Measurements from ENCODE around the gene GMDS.

The GMDS gene

GRCh38 chr6:2240961-2241360 is 4.4 kb downstream of the GMDS start:
- no peak for DNase-seq (ENCODE audit: low spot score)

DNA sequence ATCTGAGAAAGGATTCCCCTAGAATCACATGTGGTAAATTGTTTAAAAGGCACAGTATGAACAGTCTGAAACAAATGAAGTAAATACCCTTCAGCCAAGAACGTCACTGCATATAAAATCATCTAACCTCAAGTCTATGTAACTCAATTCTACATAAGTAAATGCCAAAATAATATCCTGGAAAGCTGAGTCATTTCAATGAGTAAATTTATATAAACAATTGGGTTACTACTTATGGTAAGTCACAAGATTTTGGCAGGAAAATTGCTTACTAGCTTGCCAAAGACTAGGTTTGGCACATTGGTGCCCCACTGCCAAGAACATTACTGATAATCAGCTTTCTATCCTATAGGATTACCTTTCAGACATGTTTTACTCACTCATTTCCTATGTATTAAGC is 8.4 kb downstream of the GMDS start:
- no peak for DNase-seq (ENCODE audit: low spot score)

DNA sequence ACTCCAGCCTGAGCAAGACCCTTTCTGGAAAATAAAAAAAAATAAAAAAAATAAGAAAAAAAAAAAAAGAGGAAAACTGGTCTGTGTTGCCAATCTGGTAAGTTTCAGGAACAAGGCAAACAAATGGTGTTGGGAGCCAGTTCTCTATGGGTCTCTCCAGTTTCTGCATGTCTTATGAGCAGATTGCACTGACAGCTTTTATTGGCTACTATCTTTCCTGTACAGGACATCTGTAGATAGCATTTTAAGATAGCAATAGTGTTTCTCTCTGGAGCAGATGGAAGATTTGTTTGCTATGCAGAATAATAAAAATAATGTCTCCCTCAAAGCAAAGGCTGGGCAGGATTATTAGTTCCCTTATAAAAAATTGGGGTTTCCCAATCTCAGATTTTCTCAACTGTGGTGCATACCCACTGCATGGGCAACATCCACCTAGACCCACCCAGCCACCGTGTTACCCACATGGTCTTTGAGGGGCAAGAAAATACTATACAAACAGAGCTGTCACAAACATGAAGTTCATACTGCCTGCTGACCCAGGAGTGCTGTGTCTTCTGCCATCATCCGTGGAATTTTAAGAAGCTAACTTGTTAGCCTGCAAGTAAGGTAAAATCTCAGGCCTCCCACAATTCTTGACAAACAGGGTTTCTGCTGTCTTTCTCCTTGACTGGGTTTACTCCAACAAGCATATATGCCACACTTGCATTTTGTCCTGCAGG is 9.5 kb downstream of the GMDS start:
- DNase-seq (ENCODE audit: low spot score), result no peak

- DNase-seq (ENCODE audit: low spot score), result no peak
Observed at GRCh38 chr6:2232445-2232844, 13.0 kb downstream of the GMDS start.

- no peak for DNase-seq (ENCODE audit: low spot score)
Observed at GRCh38 chr6:2231438-2231837, 14.0 kb downstream of the GMDS start.

GRCh38 chr6:2230659-2231277 is 14.6 kb downstream of the GMDS start:
- DNase-seq (ENCODE audit: low spot score), result no peak

DNA sequence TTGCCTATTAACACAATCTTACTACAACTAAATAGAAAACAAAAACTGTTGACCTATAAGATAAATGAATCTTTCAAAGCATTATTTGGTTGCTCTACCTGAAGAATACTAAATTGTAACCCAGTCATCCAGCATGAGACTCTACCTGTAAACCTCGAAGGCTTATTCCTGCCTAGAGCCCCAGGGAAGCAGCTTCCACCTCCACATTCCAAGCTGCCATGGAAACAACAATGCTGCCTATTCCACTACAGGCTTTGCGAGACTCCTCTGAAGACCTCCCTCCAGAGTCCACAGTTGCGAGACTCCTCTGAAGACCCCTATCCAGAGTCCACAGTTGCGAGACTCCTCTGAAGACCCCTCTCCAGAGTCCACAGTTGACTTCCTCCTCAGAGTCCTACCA is 15.7 kb downstream of the GMDS start:
- DNase-seq (ENCODE audit: low spot score), result peak; percentile 46

DNA sequence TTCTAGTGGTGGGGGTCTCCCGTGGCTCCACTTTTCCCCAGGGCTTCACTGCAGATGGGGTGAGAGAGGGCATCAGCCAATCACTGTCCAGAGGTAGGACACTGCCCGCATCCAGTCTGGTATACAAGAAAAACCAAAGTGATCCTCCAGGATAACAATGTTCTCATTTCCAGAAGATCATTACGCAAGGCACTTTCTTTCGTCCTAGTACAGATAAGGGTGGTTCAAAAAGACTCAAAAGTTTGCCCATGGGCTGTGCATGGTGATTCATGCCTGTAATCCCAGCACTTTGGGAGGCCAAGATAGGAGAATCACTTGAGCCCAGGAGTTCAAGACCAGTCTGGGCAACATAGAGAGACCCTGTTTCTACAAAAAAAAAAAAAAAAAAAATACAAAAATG is 16.4 kb downstream of the GMDS start:
- no peak for DNase-seq (ENCODE audit: low spot score)

DNA sequence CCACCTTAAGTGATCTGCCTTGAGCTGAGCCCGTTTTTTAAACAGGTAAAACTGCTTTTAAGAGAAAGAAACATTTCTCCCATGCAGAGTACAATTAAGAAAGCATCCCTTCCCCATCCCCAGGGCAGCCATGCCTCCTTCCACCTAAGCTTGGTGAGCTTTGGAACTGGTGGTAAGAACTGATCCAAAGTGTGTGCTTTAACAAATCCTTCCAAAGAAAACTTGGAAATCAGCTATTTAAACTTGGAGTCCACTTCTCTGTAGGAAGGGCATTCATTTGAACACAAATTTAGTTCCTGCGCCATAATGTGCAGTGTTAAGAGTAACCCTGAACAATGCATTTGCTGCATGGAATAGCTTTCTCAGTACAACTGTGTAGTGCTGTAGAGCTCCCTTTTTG is 17.0 kb downstream of the GMDS start:
- DNase-seq (ENCODE audit: low spot score), result no peak

- DNase-seq (ENCODE audit: low spot score), result no peak
Observed at GRCh38 chr6:2226775-2227174, 18.6 kb downstream of the GMDS start.

DNA sequence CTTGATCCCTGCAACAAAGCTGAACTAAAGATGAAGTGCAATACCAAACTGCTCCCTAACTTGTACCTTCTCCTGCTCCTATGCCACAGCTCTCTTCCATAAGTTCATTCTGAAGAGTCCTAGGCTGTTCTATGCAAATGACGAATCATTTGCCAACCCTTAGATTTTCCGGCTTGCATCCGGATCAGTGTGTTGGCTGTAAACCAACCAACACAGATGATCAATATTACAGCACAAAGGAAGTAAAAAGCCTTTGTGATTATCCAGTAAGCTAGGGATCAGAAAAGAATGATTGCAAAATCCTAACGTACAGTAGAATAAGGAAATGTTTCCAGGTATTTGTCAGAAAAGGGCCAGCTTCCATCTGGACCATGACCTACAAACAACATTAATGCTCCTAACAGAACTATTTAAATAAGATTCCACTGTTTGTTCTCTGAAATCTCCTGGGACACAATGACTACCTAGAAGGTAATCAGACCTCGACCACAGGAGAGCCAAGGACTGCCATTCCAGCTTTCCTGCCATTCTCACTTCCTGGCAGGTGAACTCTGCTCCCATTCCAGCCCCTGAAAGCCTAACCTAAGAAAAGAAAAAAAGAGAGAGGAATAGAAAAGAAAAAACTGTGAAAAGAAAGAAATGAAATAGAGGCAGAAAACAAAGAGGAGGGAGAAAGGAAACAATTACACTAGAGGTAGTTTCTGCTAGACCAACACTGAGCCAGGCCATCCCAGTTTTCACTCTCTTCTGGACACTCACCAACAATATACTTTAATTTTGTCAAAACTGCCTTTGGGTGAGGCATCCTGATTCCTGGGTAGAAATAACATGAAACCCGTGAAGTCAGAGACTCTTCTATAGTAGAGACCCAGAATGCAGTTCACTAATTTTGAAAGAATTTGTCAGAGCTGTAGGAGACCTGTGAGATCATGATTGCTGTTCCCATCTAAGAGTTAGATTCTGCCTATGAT is 19.7 kb downstream of the GMDS start:
- no peak for DNase-seq (ENCODE audit: low spot score)

- DNase-seq (ENCODE audit: low spot score), result no peak
Observed at GRCh38 chr6:2224847-2225382, 20.5 kb downstream of the GMDS start.

DNA sequence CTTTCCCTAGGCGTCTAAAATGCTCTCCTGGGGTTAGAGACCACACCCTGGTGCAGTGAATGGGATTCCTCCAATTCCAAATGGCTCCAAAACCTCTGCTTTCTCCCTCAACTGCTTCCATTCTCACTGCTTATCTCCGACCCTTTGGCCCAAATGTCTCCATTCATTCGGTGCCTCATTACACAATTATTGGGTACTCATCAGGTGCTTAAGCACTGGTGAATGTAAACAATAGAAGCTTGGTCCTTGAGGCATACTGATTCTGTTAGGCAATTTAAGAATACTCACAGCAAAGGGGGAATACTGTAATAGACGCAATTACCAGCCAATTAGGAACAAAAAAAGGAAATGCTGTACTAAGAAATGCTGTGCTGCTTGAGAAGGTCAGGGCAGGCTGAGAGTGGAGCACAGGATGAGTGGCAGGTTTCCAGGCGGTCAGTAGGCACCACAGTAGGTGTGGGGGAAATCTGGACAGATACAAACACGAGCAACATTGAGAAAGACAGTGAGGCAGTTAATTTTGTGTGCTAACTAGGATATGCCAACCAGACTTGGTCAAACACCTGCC is 23.0 kb downstream of the GMDS start:
- DNase-seq (ENCODE audit: low spot score), result no peak

DNA sequence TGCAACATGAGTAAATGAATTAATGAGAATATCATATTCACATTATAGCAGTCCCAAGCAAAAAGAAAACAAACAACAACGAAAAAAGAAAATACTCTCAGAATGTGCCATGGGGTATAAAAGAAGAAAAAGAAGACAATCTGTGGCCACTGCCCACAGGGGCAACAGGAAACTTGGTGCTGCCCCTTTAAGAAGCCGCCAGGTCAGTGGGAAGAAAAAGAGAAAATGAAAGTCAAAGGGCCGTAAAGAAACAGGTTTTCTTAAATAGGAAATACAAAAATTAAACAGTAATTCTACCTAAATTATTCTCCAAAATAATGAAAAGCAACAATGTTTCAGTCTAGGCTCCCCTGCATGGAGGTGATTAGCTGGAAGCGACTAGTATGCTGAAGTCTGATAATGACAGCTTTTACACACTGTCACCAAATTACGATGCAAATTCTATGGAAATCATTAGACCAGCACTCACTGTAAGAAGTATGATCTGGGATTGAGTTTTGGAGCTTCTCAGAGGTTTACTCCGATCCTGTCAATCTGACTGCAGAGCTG is 23.6 kb downstream of the GMDS start:
- DNase-seq (ENCODE audit: low spot score), result no peak

GRCh38 chr6:2220154-2220553 is 25.3 kb downstream of the GMDS start:
- DNase-seq (ENCODE audit: low spot score), result no peak

GRCh38 chr6:2218866-2219265 is 26.5 kb downstream of the GMDS start:
- no peak for DNase-seq (ENCODE audit: low spot score)

- no peak for DNase-seq (ENCODE audit: low spot score)
Observed at GRCh38 chr6:2216794-2217383, 28.5 kb downstream of the GMDS start.

- no peak for DNase-seq (ENCODE audit: low spot score)
Observed at GRCh38 chr6:2215342-2215741, 30.1 kb downstream of the GMDS start.

- no peak for DNase-seq (ENCODE audit: low spot score)
Observed at GRCh38 chr6:2213086-2213485, 32.3 kb downstream of the GMDS start.

GRCh38 chr6:2209226-2209809 is 36.1 kb downstream of the GMDS start:
- DNase-seq (ENCODE audit: low spot score), result peak; percentile 78

DNA sequence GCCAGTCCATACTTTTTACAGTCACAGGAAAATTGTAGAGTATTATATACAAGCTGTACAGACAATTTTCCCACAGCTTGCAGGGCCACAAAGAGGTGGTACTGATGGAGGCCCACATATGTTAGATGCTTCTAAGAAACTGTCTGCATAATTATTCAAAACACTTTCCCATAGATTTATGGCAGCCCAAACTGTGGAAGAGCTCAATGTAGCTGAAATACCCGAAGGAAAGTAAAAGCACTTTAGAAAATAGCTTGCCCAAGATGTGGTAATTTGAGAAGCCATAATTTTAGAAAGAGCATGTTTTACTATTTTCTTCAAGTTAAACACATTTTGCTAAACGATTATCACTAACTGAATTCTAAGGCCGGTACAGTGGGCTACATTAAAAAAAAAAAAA is 36.9 kb downstream of the GMDS start:
- no peak for DNase-seq (ENCODE audit: low spot score)
